Adrenal gland (tissue), 5 donors: ENCODE data around the gene HPN.

Experiments used
- CTCF ChIP-seq, 6 experiments: fragments of 450-650 bp in 4 of 6; fragments of 200-600 bp in 2 of 6; sonication (generic) in 1 of 6; IDR thresholded peaks; 1 replicate in 5 of 6; 2 replicates in 1 of 6; pipeline versions ENCODE4 v1.5.1 to v1.8.0; 2016 to 2021; ENCODE audit warnings: antibody characterized with exemption in 6 of 6, mild to moderate bottlenecking in 2 of 6, moderate library complexity in 1 of 6
- POLR2A ChIP-seq, 2 donors: fragments of 450-650 bp; IDR thresholded peaks; one replicate each; pipeline ENCODE4 v1.6.1; 2017; ENCODE audit warnings: antibody characterized with exemption in 2 of 2, mild to moderate bottlenecking in 2 of 2, moderate library complexity in 1 of 2
- donor health status: DM: no; HTN: no; CAD: no.

GRCh38 chr19:34994286-34994642 is 47.3 kb upstream of the HPN start:
- TF ChIP-seq CTCF (IDR thresholded peaks at IDR 0.05) (no peak), POLR2A (IDR thresholded peaks at IDR 0.05) (no peak)
